OCI-LY1 (cell line): ENCODE results near the gene PERCC1.

Experiments
- CTCF ChIP-seq: fragments of 200-600 bp; sonication (generic), shearing (Covaris generic); IDR thresholded peaks from 2 replicates; pipeline ENCODE4 v1.5.1; 2017; ENCODE audit warnings: mild to moderate bottlenecking, antibody characterized with exemption, low read length, moderate library complexity, mixed read lengths
- EZH2 ChIP-seq: fragments of 200-600 bp; sonication (generic), shearing (Covaris generic); IDR thresholded peaks from 2 replicates; pipeline ENCODE4 v1.8.0; 2017; ENCODE audit warnings: borderline replicate concordance, mixed run types, mild to moderate bottlenecking, antibody characterized with exemption, low read length, moderate library complexity, mixed read lengths

- no peak for TF ChIP-seq CTCF
- TF ChIP-seq EZH2, result no peak
These were observed 6.7 kb downstream of the PERCC1 start for GRCh38 chr16:1437606-1438005.
